Esophagus muscularis mucosa (tissue), 4 donors: Measurements from ENCODE around the gene IQCK.

Experiments used
- CTCF ChIP-seq, 3 experiments: fragments of 200-600 bp in 2 of 3; fragments of 450-650 bp in 1 of 3; sonication (generic) in 2 of 3; IDR thresholded peaks; one replicate each; pipeline ENCODE4 v1.5.1; 2017 to 2019; ENCODE audit warnings: antibody characterized with exemption in 3 of 3, mild to moderate bottlenecking in 2 of 3, moderate library complexity in 1 of 3
- EP300 ChIP-seq: sonication (generic); formaldehyde crosslinking; IDR thresholded peaks from one replicate; pipeline ENCODE4 v1.6.1; 2017; ENCODE audit warnings: antibody characterized with exemption
- POLR2A ChIP-seq: fragments of 450-650 bp; IDR thresholded peaks from one replicate; pipeline ENCODE4 v1.6.1; 2017; ENCODE audit warnings: antibody characterized with exemption, moderate library complexity, mild to moderate bottlenecking, low read depth
- POLR2AphosphoS5 ChIP-seq, 2 donors: sonication (generic); formaldehyde crosslinking; IDR thresholded peaks; one replicate each; pipeline ENCODE4 v1.6.1; 2017; ENCODE audit warnings: antibody characterized with exemption in 2 of 2

DNA sequence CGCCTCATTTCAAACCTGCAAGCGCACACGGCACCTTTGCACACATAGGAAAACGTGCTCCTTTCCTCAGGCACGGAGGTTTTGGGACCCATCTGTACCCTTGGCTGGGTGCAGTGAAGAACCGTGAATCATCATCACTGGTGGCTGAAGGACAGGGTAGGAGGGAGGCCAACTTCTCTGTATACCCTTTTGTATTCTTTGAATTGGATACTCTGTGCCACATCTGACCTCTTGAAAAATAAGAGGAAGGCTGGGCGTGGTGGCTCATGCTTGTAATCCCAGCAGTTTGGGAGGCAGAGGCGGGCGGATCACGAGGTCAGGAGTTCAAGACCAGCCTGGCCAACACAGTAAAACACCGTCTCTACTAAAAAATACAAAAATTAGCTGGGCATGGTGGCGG lies 154.9 kb downstream of the IQCK start:
- TF ChIP-seq EP300 = no peak
- TF ChIP-seq POLR2A = no peak
- TF ChIP-seq CTCF (IDR thresholded peaks at IDR 0.05) = no peak
- TF ChIP-seq POLR2AphosphoS5 (IDR thresholded peaks at IDR 0.05) = no peak
